GM19467 (cell line): ENCODE data around the gene FSTL5.
"Not testable (repeated sequence)": the region's sequence is repeated elsewhere in the genome, so short reads cannot be mapped to it uniquely, and the experiment has no call there.

Experiments used
- ATAC-seq: cut with Tn5 transposase; IDR thresholded peaks from one replicate; pipeline ENCODE4 v1.9.1; 2021; ENCODE audit warnings: mild to moderate bottlenecking, moderate library complexity; ENCODE audit not compliant: unreplicated experiment

The FSTL5 gene

DNA sequence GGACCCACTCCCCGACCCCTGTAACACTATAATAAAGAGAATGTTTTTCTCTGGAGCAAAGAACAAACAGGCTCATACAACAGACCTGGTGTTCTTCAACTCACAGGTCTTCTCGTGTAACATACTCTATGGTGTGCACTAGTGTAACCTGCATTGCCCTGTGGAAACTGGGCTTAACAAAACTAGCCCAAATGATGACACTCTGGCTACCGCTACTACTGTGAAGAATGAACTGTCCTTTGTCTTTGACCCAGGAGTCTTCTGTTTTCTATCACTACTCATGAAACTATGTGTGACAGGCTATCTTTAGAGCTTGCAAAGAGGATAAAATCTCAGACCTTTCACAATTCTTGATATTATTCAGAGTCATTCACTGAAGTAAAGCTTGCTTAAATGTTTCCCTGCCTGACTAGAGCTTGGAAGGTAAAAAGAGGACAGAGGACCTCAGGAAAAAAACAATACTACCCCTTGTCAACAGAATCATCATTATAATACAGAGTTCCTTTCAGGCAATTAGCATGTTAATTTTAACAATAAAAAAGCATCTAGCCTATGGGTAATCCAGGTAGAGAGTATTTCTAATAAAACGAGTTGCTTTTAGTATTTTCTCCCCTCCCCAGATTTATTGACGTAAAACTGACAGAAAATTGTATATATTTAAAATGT, 59.2 kb downstream of the FSTL5 start:
- ATAC-seq = no peak

DNA sequence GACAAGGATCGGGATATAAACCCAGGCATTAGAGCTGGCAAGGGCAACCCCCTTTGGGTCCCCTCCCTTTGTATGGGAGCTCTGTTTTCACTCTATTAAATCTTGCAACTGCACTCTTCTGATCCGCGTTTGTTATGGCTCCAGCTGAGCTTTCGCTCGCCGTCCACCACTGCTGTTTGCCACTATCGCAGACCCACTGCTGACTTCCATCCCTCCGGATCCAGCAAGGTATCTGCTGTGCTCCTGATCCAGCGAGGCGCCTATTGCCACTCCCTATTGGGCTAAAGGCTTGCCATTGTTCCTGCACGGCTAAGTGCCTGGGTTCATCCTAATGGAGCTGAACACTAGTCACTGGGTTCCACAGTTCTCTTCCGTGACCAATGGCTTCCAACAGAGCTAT, 59.9 kb downstream of the FSTL5 start:
- ATAC-seq = not testable (repeated sequence)

GRCh38 chr4:162102713-162103112, 61.1 kb downstream of the FSTL5 start:
- no peak for ATAC-seq

DNA sequence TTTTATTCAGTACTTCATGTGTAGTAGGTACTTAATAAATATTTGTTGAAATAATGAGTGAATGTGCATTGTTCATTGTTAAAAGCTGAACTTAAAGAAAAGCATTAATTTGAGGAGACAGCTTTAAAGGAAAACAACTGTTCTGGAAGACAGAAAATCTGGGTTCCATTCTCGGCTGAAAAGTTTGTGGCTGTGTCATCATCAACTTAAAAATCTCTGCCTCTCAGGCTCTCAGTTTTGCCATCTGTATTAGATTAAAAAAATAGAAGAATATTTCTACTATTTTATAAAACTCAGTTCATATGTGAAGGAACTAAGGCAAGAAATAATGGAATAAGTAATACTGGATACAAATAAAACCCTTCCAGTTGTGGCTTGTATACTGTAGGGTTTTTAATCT, 62.5 kb downstream of the FSTL5 start:
- ATAC-seq = no peak

DNA sequence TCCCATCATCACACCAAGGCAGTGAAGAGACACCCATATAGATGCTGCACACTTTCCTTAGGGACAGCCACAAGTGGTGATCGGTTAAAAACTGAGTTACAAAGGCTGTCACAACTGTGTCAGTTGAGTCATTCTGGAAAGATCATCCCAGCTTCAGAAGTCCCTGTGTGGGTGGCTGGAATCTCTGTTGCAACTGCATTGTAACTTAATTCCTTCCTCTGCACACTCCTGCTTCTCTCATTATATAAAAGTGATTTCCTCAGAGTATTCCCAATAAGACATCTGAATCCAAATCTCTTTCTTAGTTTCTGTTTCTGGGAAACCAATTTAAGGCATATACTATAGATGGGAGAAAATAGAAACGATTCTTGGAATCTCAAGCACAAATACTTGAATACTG, 88.1 kb downstream of the FSTL5 start:
- no peak for ATAC-seq

DNA sequence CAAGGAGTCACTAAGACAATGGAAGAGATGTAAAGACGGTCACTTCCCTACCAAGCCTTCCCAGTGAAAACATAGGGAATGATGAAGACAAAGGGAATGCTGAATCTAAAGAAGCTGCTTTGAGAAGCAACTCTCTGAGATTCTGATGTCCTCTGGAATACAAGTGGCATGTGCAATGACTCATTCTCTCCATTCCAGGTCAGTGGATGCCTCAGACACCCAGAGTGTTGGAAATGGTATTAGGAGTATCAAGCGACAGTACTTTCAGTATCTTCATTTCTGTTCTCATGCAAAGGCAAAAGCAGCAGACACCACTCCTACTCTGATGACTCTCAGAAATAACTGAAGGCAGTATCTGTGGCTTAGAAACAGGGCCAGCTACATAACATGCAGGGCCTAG, 102.6 kb downstream of the FSTL5 start:
- ATAC-seq = no peak

DNA sequence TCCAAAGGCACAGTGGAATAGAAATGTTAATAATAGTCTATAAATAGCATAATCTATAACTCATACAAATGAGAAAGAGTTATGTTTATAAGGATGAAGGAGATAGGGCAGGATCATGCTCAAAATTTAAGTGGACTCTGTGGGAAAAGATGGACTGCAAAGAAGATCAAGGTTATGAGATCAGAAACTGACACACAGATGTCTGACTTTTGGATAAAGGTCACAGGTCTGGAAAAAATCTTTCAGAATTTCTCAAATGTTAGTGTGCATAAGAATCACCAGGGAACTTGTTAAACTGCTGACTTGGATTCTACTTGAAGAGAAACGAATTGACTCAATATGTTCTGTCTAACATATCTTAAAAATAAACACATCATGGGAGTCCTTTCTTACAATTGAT, 104.1 kb downstream of the FSTL5 start:
- no peak for ATAC-seq

- no peak for ATAC-seq
These were observed 106.8 kb downstream of the FSTL5 start for GRCh38 chr4:162056990-162057389.

DNA sequence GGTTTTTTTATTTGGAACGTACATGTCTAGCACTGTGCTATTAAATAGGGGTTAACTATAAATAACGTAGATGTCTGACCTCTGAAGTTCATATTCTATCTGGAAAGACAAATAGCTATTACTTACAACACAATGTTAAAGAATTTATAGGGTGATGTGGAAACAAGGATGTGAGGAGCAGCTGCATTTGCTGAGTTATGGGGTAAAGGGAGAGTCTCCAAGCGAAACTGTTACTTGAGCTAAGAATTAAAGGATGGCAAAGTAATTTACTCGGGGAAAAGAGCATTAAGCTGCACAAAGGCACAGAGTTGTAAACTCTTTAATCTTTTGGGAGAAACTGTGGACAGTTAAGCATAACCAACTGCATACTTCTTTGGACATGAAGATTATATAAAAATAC, 117.7 kb downstream of the FSTL5 start:
- no peak for ATAC-seq

GRCh38 chr4:162038112-162038511, 125.7 kb downstream of the FSTL5 start:
- no peak for ATAC-seq

DNA sequence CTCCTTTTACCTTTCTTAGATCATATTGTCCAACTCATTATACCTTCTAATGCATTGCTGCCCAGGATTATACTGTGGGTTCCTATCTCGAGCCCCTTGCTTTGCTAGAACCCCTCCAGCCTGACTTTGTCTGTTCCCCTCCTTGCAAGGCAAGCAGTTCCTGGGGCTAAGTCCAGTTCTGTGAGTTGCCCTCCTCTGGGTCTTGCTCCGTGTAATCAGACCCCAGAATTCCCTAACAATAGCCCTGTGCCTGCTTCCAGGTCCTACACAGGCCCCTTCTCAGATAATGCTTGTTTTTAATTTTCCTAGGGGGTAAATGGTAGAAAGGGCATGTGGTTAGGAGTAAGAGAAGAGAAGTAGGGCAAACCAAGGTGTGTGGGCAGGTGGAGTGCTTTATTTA, 145.9 kb downstream of the FSTL5 start:
- no peak for ATAC-seq

GRCh38 chr4:162016991-162017390, 146.8 kb downstream of the FSTL5 start:
- ATAC-seq = no peak

- ATAC-seq = no peak
These were observed 147.6 kb downstream of the FSTL5 start for GRCh38 chr4:162016219-162016618.

DNA sequence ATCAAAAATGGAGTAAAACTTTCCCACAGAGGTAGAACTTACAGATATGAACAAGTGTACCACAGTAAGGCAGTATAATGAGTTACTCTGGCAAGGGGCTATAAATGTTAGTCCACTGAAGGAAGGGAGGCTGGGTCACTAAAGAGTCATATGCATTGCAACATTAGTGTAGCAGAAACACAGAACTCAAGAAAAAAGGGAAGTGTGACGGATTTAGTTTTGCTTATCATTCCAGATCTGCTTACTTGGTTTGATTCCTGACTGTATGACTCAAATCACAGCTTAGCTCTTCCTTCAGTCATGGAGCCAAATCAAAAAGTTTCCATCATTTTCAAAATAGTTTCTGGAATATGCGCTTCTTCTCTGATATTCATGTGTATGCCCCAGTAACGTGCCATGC, 148.7 kb downstream of the FSTL5 start:
- ATAC-seq = no peak

- no peak for ATAC-seq
These were observed 152.7 kb downstream of the FSTL5 start for GRCh38 chr4:162011089-162011488.

DNA sequence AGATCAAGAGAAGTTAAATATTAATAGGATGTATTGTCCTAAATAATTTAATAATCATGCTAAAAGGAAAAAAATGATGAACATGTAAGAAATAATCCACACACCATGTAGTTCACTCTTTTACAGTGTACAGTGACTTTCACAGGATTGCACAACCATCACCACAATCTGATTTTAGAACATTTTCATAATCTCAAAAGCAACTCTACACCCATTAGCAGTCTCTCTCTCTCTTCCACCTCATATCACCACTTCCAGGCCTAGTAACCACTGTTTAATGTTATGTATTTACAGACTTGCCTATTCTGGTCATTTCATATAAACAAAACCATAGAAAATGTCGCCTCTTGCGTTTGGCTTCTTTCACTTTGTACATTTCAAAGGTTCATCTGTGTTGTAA, 153.4 kb downstream of the FSTL5 start:
- no peak for ATAC-seq

DNA sequence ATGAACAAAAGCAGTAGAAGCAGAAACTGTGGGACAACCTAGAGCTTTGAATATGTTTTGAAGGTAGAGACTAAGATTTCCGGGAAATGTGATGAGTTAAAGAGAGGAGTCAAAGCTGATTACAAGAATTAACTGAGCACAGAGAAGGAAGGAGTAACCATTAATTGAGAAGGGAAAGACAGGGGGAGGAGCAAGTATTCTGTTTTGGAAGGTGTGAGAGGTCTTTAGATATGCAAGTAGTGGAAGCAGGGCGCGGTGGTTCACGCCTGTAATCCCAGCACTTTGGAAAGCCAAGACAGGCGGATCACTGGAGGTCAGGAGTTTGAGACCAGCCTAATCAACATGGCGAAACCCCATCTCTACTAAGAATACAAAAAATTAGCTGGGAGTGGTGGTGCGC, 171.5 kb downstream of the FSTL5 start:
- ATAC-seq = no peak

GRCh38 chr4:161991811-161992210, 172.0 kb downstream of the FSTL5 start:
- ATAC-seq = no peak

GRCh38 chr4:161990721-161991120, 173.1 kb downstream of the FSTL5 start:
- ATAC-seq = no peak

- ATAC-seq = no peak
These were observed 174.9 kb downstream of the FSTL5 start for GRCh38 chr4:161988946-161989345.

GRCh38 chr4:161987611-161988010, 176.2 kb downstream of the FSTL5 start:
- no peak for ATAC-seq

DNA sequence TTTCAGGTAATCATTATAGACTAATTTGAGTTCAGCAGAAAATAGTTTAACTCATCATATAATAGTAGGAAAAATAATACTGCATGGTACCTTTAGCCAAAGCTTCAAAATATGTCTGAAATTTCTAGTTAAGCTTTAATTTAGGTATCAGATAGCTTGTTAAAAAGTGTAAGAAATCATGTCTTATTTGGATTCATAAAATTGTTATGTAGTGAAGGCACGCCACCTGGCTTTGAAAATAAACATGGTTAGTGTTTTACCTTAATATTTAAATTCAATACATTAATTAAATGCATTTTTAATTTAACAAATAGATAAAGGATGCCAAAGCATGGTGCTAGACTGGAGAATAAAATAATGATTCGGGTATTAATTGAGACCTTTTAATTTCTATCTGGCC, 211.4 kb downstream of the FSTL5 start:
- ATAC-seq = no peak

DNA sequence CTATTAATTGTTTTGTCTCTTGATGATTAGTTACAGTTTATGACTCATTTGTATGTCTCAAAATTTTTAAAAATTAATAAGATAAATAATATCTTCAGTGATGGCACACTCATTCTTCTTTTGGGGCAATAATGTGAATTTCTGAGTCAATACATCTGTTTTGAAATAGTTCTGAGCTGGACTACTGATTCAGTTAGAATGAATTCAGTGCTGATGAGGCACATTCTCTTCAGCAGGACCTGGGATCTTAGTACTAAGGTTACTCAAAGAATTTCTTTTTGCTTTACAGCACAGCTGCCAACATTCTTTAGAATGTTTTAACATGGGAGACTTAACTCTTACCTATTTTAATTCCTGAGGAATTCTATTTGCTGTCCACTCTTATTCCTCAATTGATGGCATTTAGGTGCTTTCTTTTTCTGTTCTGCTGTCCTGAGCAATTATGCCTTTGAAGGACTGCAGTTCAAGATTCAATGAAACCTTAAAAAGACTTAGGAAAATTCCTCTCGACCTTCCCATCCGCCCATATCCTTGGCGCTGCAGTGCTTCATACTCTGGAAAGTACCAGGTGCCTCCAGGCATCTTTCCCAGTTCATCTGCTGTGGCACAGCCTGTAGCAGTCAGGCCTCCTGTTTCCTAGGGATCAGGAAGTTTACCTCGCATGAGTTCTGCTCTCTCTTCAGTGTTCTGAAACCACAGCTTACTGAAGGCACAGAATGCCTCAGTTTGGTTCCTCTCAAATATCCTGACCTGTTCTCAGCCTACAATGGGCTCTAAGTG, 213.7 kb downstream of the FSTL5 start:
- no peak for ATAC-seq
